Duodenal mucosa (tissue), 2 donors: ENCODE measurements around the gene HPSE2.

Source experiments
- H3K27ac ChIP-seq: one replicate; pipeline ENCODE4 v1.7.0; 2013; ENCODE audit warnings: low read depth, low read length
- H3K27me3 ChIP-seq, 2 donors: one replicate each; pipeline ENCODE4 v1.7.0; 2013; ENCODE audit warnings: low read length in 2 of 2, control low read depth in 1 of 2; ENCODE audit not compliant: insufficient read depth in 2 of 2, control insufficient read depth in 1 of 2
- H3K36me3 ChIP-seq, 2 donors: one replicate each; pipeline ENCODE4 v1.7.0; 2013; ENCODE audit warnings: low read length in 2 of 2, control low read depth in 1 of 2; ENCODE audit not compliant: insufficient read depth in 2 of 2, control insufficient read depth in 1 of 2
- H3K4me1 ChIP-seq, 2 donors: one replicate each; pipeline ENCODE4 v1.7.0; 2013; ENCODE audit warnings: low read length in 2 of 2, control low read depth in 1 of 2; ENCODE audit not compliant: insufficient read depth in 2 of 2, control insufficient read depth in 1 of 2
- H3K4me3 ChIP-seq, 2 donors: one replicate each; pipeline ENCODE4 v1.7.0; 2013; ENCODE audit warnings: low read length in 2 of 2, low read depth in 1 of 2
- H3K9ac ChIP-seq, 2 donors: one replicate each; pipeline ENCODE4 v1.7.0; 2013; ENCODE audit warnings: low read length in 2 of 2, low read depth in 1 of 2
- H3K9me3 ChIP-seq, 2 donors: one replicate each; pipeline ENCODE4 v1.7.0; 2013; ENCODE audit warnings: low read length in 2 of 2, control low read depth in 1 of 2; ENCODE audit not compliant: control insufficient read depth in 1 of 2

HPSE2 gene

GRCh38 chr10:98617906-98618520 is 617.6 kb downstream of the HPSE2 start:
- Histone ChIP-seq H3K4me1 (no peaks in the 10 kb centered on the region), H3K9me3 (no peaks in the 10 kb centered on the region), H3K36me3 (no peaks in the 10 kb centered on the region), H3K4me3 (no peak overlapping the region), H3K27ac (no peak overlapping the region), H3K27me3 (no peaks in the 10 kb centered on the region), H3K9ac (no peak overlapping the region)

DNA sequence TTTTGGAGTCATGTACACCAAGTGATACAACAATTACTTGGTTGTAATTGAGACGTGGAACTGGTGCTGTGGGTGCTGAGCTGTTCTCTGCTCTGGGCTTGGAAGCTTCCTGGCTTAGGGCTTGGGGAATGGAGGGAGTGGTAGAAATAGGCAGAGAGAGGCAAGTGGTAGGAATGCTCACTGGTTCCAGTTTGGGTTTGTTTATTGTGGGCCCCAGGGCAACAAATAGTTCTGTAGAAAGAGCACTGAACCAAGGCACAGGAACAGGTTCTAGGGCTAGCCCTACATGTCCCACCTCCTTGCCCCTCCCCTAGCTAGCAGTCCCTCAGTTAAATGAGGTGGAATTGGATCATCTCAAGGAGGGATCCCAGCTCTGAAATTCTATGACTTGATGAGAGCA is 622.2 kb downstream of the HPSE2 start:
- H3K4me3 ChIP-seq, result no peak overlapping the region
- no peaks in the 10 kb centered on the region for H3K4me1 ChIP-seq

GRCh38 chr10:98611436-98611835 is 624.2 kb downstream of the HPSE2 start:
- no peaks in the 10 kb centered on the region for H3K36me3 ChIP-seq
- H3K4me1 ChIP-seq, result no peaks in the 10 kb centered on the region
- H3K27me3 ChIP-seq, result no peaks in the 10 kb centered on the region
- no peak overlapping the region for H3K9ac ChIP-seq
- H3K4me3 ChIP-seq, result no peak overlapping the region
- H3K27ac ChIP-seq, result no peak overlapping the region
- H3K9me3 ChIP-seq, result no peaks in the 10 kb centered on the region

More for the DNA sequence above, 622.2 kb downstream of the HPSE2 start:
- H3K9ac ChIP-seq, result no peak overlapping the region
- no peaks in the 10 kb centered on the region for H3K9me3 ChIP-seq
- no peak overlapping the region for H3K27ac ChIP-seq
- H3K27me3 ChIP-seq, result no peaks in the 10 kb centered on the region
- no peaks in the 10 kb centered on the region for H3K36me3 ChIP-seq

DNA sequence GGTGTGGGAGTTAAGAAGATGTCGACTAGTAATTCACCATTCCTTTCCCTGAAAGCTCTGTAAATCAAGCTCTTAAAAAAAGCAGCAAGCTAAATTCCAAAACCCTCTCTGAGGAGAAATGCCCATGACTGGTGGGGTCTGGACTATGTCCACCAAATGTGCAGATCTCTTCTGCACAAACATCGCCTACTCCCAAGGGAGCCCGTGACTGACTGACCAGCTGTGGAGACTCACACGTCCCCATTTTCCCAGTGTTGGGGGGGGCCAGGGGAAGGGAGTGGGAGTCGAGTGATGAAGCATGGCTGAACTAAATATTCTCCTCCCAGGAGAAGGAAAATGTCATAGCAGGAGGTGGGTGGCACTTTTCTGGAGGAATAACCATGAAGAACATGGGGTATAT is 624.8 kb downstream of the HPSE2 start:
- Histone ChIP-seq H3K4me1 (no peaks in the 10 kb centered on the region), H3K9ac (no peak overlapping the region), H3K36me3 (no peaks in the 10 kb centered on the region), H3K27me3 (no peaks in the 10 kb centered on the region), H3K4me3 (no peak overlapping the region), H3K9me3 (no peaks in the 10 kb centered on the region), H3K27ac (no peak overlapping the region)

DNA sequence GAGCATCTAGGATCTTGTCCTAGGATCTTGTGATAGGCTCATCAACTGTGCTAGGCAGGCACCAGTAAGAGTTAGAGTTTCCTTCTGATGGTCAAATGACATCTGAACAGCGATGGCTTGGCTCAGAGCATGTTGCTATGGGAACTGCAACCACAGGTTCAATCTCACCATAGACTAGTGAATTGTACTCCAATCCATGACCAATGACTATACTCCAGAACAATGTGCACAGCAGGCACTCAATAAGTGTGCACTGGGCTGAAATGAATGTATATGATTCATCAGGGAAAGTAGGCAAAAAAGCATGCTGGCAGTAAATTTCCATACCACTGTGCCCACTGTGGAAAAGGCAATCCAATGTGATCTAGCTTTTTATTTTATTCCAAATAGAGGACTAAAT is 625.4 kb downstream of the HPSE2 start:
- Histone ChIP-seq H3K27me3 (no peaks in the 10 kb centered on the region), H3K27ac (no peak overlapping the region), H3K4me3 (no peak overlapping the region)

DNA sequence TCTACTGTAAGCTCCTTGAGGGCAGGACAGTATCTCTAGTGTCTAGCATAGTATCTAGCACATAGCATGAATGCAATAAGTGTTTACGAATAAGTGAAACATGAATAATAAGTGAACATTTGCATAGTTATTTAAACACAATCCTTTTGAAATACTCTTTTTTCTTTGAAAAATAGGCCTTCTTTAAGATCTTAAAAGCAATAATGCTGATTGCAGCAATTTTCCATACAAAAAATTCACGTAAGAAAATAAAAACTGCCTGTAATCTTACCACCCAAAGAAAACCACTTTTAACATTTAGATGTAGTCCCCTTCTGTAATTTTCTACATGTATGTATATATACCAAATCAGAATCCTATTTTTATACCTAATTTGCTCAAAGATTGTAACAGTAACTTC is 626.4 kb downstream of the HPSE2 start:
- H3K4me1 ChIP-seq, result no peaks in the 10 kb centered on the region
- H3K36me3 ChIP-seq, result no peaks in the 10 kb centered on the region
- H3K27ac ChIP-seq, result no peak overlapping the region
- no peaks in the 10 kb centered on the region for H3K9me3 ChIP-seq
- H3K4me3 ChIP-seq, result no peak overlapping the region
- no peak overlapping the region for H3K9ac ChIP-seq
- H3K27me3 ChIP-seq, result no peaks in the 10 kb centered on the region

More for the DNA sequence above, 625.4 kb downstream of the HPSE2 start:
- Histone ChIP-seq H3K36me3 (no peaks in the 10 kb centered on the region), H3K4me1 (no peaks in the 10 kb centered on the region), H3K9ac (no peak overlapping the region), H3K9me3 (no peaks in the 10 kb centered on the region)

- Histone ChIP-seq H3K9me3 (no peaks in the 10 kb centered on the region), H3K27me3 (no peaks in the 10 kb centered on the region), H3K4me1 (no peaks in the 10 kb centered on the region), H3K36me3 (no peaks in the 10 kb centered on the region), H3K27ac (no peak overlapping the region), H3K4me3 (no peak overlapping the region), H3K9ac (no peak overlapping the region)
Measured at GRCh38 chr10:98608411-98608810, 627.2 kb downstream of the HPSE2 start.

DNA sequence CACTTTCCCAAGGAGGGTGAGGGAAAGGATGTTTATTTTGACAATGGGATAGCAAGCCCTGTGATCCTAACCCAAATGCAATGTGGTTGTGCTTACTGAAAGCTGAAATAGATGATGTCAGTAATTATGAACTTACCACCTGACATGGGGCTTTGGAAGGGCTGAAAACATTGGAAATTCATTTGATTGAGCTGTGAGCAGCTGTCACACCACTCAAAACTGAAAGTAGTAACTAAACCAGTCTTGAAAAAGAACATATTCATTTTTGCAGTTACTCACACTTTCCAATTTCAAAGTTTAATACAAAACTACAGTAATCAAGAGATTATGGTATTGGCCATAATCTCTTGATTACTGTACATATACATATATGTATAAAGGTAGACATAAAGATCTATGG is 633.4 kb downstream of the HPSE2 start:
- Histone ChIP-seq H3K36me3 (no peaks in the 10 kb centered on the region), H3K27me3 (no peaks in the 10 kb centered on the region), H3K9me3 (no peaks in the 10 kb centered on the region), H3K27ac (no peak overlapping the region), H3K4me3 (no peak overlapping the region), H3K9ac (no peak overlapping the region), H3K4me1 (no peaks in the 10 kb centered on the region)

- Histone ChIP-seq H3K27me3 (no peaks in the 10 kb centered on the region), H3K4me1 (no peaks in the 10 kb centered on the region)
Measured at GRCh38 chr10:98599032-98599610, 636.5 kb downstream of the HPSE2 start.

GRCh38 chr10:98596404-98596803 is 639.2 kb downstream of the HPSE2 start:
- no peak overlapping the region for H3K27ac ChIP-seq
- no peaks in the 10 kb centered on the region for H3K4me1 ChIP-seq
- no peak overlapping the region for H3K9ac ChIP-seq
- no peak overlapping the region for H3K4me3 ChIP-seq
- H3K9me3 ChIP-seq, result no peaks in the 10 kb centered on the region
- no peaks in the 10 kb centered on the region for H3K36me3 ChIP-seq
- H3K27me3 ChIP-seq, result no peaks in the 10 kb centered on the region

More at GRCh38 chr10:98599032-98599610, 636.5 kb downstream of the HPSE2 start:
- H3K9ac ChIP-seq, result no peak overlapping the region
- no peak overlapping the region for H3K4me3 ChIP-seq
- H3K27ac ChIP-seq, result no peak overlapping the region
- no peaks in the 10 kb centered on the region for H3K9me3 ChIP-seq
- H3K36me3 ChIP-seq, result no peaks in the 10 kb centered on the region
